Neural cell (in vitro differentiated cells): ENCODE data around the gene ITGA4. TPM values are rescaled to one million over a fixed set of nuclear protein-coding genes. Genes with fewer than 3 reads are reported as not detected.
A peak's percentile ranks its signal among the peaks of the same experiment; 100 is the strongest.

Experiments used
- H2AFZ ChIP-seq: fragments of 200-600, 300-800 bp; sonication (generic), shearing (Covaris generic); 2 replicates; pipeline ENCODE4 v1.6.0; 2014; ENCODE audit warnings: low read depth, mild to moderate bottlenecking, antibody characterized with exemption, low read length, moderate library complexity
- H3F3A ChIP-seq: fragments of 200-600 bp; shearing (Covaris generic); 2 replicates; pipeline ENCODE4 v1.6.1; 2016; ENCODE audit warnings: mild to moderate bottlenecking, moderate library complexity, mixed read lengths, antibody characterized with exemption, low read length; ENCODE audit not compliant: insufficient read depth, poor library complexity, severe bottlenecking
- H3K27ac ChIP-seq: fragments of 200-600, 300-800 bp; sonication (generic), shearing (Covaris generic); 2 replicates; pipeline ENCODE4 v1.5.1; 2014; ENCODE audit warnings: mild to moderate bottlenecking, low read length, moderate library complexity
- H3K27me3 ChIP-seq: fragments of 300-800, 200-600 bp; sonication (generic), shearing (Covaris generic); 2 replicates; pipeline ENCODE4 v1.6.0; 2014; ENCODE audit warnings: mild to moderate bottlenecking, low read depth, low read length, moderate library complexity; ENCODE audit not compliant: insufficient read depth
- H3K36me3 ChIP-seq: fragments of 300-800, 200-600 bp; sonication (generic), shearing (Covaris generic); 2 replicates; pipeline ENCODE4 v1.5.1; 2014; ENCODE audit warnings: mild to moderate bottlenecking, antibody characterized with exemption, low read length, moderate library complexity; ENCODE audit not compliant: insufficient read depth
- H3K4me2 ChIP-seq: fragments of 300-800, 200-600 bp; sonication (generic), shearing (Covaris generic); 2 replicates; pipeline ENCODE4 v1.6.0; 2014; ENCODE audit warnings: mild to moderate bottlenecking, low read length
- H3K4me3 ChIP-seq: fragments of 300-800, 200-600 bp; sonication (generic), shearing (Covaris generic); 2 replicates; pipeline ENCODE4 v1.5.1; 2014; ENCODE audit warnings: mild to moderate bottlenecking, low read length, moderate library complexity
- H3K79me2 ChIP-seq: fragments of 200-600 bp; shearing (Covaris generic); replicated peaks from 2 replicates; pipeline ENCODE4 v1.6.0; 2014; ENCODE audit warnings: mild to moderate bottlenecking, low read length, moderate library complexity; ENCODE audit not compliant: insufficient read depth
- H3K9ac ChIP-seq: fragments of 300-800, 200-600 bp; sonication (generic), shearing (Covaris generic); 2 replicates; pipeline ENCODE4 v1.6.1; 2016; ENCODE audit warnings: mild to moderate bottlenecking, low read length, mixed read lengths
- H3K9me2 ChIP-seq: fragments of 200-600 bp; shearing (Covaris generic); 2 replicates; pipeline ENCODE4 v1.6.1; 2016; ENCODE audit warnings: mild to moderate bottlenecking, low read length, mixed read lengths; ENCODE audit not compliant: insufficient read depth
- H3K9me3 ChIP-seq: fragments of 200-600, 300-800 bp; sonication (generic), shearing (Covaris generic); 2 replicates; pipeline ENCODE4 v1.6.1; 2016; ENCODE audit warnings: mild to moderate bottlenecking, mixed run types, low read length, moderate library complexity, mixed read lengths
- H4K20me1 ChIP-seq: fragments of 200-600 bp; shearing (Covaris generic); 2 replicates; pipeline ENCODE4 v1.6.1; 2016; ENCODE audit warnings: mild to moderate bottlenecking, mixed run types; ENCODE audit not compliant: insufficient read depth
- EP300 ChIP-seq: fragments of 450-650 bp; conservative IDR thresholded peaks from 2 replicates; pipeline ENCODE4 v1.6.1; 2014; ENCODE audit warnings: antibody characterized with exemption, mild to moderate bottlenecking, moderate library complexity; ENCODE audit not compliant: poor library complexity, severe bottlenecking
- EZH2 ChIP-seq: fragments of 200-600, 300-800 bp; shearing (Covaris generic), sonication (generic); IDR thresholded peaks from 2 replicates; pipeline ENCODE4 v1.6.1; 2014; ENCODE audit warnings: antibody characterized with exemption, low read length, borderline replicate concordance, mild to moderate bottlenecking; ENCODE audit not compliant: insufficient read depth, poor library complexity, severe bottlenecking
- MXI1 ChIP-seq: fragments of 450-650 bp; conservative IDR thresholded peaks from 2 replicates; pipeline ENCODE4 v1.6.1; 2014; ENCODE audit warnings: antibody characterized with exemption, mild to moderate bottlenecking; ENCODE audit not compliant: poor library complexity, severe bottlenecking
- POLR2AphosphoS5 ChIP-seq: IDR thresholded peaks from 2 replicates; pipeline ENCODE4 v1.6.1; 2012
- RAD21 ChIP-seq: fragments of 450-650 bp; conservative IDR thresholded peaks from 2 replicates; pipeline ENCODE4 v1.6.1; 2014; ENCODE audit warnings: antibody characterized with exemption, mild to moderate bottlenecking, moderate library complexity
- SMC3 ChIP-seq: fragments of 450-650 bp; conservative IDR thresholded peaks from 2 replicates; pipeline ENCODE4 v1.6.1; 2014; ENCODE audit warnings: antibody characterized with exemption, mild to moderate bottlenecking, moderate library complexity; ENCODE audit not compliant: poor library complexity
- TAF1 ChIP-seq: IDR thresholded peaks from 2 replicates; pipeline ENCODE4 v1.6.1; 2012; ENCODE audit warnings: low read depth
- polyA plus RNA-seq: library from polyadenylated mRNA; depleted of rRNA; stranded (reverse); fragments of >200 nt; gene quantifications from 2 replicates; pipeline ENCODE4 v1.2.3, GENCODE V29; 2014
- TF ChIP-seq, protein P1 (sequence below): IDR thresholded peaks from 2 replicates; pipeline ENCODE4 v1.6.1; 2012; ENCODE audit warnings: borderline replicate concordance

Gene ITGA4
- polyA plus RNA-seq, 1 donor from 2014 or later: 0.40 TPM

DNA sequence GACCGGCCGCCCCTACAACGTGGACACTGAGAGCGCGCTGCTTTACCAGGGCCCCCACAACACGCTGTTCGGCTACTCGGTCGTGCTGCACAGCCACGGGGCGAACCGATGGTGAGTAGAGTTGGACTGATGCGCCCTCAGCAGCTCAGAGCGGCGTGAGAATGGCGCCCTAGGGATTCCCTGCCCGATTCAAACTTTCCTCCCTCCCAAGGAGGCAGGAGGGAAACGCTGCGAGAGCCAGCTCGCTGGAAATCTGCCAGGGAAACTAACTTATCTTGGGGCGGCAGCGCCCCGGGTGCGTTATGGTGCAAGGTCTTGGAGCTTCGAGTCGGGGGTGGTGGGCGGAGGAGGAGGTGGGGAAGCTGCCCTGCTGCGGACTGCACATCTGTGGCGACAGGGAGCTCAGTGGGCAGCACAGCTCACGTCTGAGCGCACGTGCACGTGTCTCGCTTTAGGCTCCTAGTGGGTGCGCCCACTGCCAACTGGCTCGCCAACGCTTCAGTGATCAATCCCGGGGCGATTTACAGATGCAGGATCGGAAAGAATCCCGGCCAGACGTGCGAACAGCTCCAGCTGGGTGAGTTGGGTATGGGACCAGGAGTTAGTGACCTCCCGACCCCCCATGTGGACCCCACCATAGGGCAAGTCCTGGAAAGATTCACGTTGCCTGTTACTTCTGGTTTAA is 697 bp downstream of the ITGA4 start:
- H2AFZ ChIP-seq: no peak overlapping the region
- TF ChIP-seq, protein P1, sequence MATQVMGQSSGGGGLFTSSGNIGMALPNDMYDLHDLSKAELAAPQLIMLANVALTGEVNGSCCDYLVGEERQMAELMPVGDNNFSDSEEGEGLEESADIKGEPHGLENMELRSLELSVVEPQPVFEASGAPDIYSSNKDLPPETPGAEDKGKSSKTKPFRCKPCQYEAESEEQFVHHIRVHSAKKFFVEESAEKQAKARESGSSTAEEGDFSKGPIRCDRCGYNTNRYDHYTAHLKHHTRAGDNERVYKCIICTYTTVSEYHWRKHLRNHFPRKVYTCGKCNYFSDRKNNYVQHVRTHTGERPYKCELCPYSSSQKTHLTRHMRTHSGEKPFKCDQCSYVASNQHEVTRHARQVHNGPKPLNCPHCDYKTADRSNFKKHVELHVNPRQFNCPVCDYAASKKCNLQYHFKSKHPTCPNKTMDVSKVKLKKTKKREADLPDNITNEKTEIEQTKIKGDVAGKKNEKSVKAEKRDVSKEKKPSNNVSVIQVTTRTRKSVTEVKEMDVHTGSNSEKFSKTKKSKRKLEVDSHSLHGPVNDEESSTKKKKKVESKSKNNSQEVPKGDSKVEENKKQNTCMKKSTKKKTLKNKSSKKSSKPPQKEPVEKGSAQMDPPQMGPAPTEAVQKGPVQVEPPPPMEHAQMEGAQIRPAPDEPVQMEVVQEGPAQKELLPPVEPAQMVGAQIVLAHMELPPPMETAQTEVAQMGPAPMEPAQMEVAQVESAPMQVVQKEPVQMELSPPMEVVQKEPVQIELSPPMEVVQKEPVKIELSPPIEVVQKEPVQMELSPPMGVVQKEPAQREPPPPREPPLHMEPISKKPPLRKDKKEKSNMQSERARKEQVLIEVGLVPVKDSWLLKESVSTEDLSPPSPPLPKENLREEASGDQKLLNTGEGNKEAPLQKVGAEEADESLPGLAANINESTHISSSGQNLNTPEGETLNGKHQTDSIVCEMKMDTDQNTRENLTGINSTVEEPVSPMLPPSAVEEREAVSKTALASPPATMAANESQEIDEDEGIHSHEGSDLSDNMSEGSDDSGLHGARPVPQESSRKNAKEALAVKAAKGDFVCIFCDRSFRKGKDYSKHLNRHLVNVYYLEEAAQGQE: no peak
- TF ChIP-seq EZH2: peak; percentile 5
- peak overlapping the region; percentile 45 for H3K4me2 ChIP-seq
- H3K27ac ChIP-seq: no peak overlapping the region
- H3F3A ChIP-seq: no peaks in the 10 kb centered on the region
- H3K36me3 ChIP-seq: no peaks in the 10 kb centered on the region
- H3K9me2 ChIP-seq: no peaks in the 10 kb centered on the region
- no peak overlapping the region for H3K9ac ChIP-seq
- H3K4me3 ChIP-seq: peak overlapping the region; percentile 70
- no peaks in the 10 kb centered on the region for H3K9me3 ChIP-seq
- H3K27me3 ChIP-seq: peaks cover 45% of the 10 kb centered on the region
- H4K20me1 ChIP-seq: no peaks in the 10 kb centered on the region
- no peaks in the 10 kb centered on the region for H3K79me2 ChIP-seq

DNA sequence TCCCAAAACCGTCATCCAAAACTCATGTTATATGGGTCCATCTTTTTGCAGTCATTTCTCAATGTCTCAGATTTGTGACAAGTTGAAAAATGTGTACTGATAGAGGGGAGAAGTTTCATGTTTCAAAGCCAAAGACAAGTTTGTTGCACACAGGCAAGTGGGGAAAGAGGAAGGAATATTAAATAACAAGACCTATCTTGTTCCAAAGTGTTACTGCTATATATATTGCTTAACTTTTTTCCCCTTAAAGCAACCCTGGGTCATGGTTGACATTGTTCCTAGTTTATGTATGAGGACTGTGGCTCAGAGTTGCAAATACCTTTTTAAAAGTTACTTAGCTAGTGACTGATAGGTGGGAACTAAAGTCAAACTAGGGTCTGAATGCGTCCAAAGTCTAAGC is 1.7 kb downstream of the ITGA4 start:
- Histone ChIP-seq H2AFZ (no peak overlapping the region), H3K9me3 (no peaks in the 10 kb centered on the region), H3K27me3 (peaks cover 45% of the 10 kb centered on the region), H3K79me2 (no peaks in the 10 kb centered on the region), H3K9ac (no peak overlapping the region), H3K27ac (no peak overlapping the region), H3K36me3 (no peaks in the 10 kb centered on the region), H3K4me3 (no peak overlapping the region), H4K20me1 (no peaks in the 10 kb centered on the region), H3K4me2 (no peak overlapping the region), H3F3A (no peaks in the 10 kb centered on the region), H3K9me2 (no peaks in the 10 kb centered on the region)
- TF ChIP-seq, protein P1: no peak
- TF ChIP-seq MXI1 (no peak), POLR2AphosphoS5 (no peak), RAD21 (no peak), SMC3 (no peak), TAF1 (no peak), EP300 (no peak)
